H7 (cell line): Measurements from ENCODE around the gene PYGB. TPM values are rescaled to one million over a fixed set of nuclear protein-coding genes. Genes with fewer than 3 reads are reported as not detected.
A peak's percentile ranks its signal among the peaks of the same experiment; 100 is the strongest.
"Not testable (repeated sequence)": the region's sequence is repeated elsewhere in the genome, so short reads cannot be mapped to it uniquely, and the experiment has no call there.

ENCODE experiments used
- DNase-seq: peaks from one replicate; pipeline ENCODE4 v3.0.0; 2012
- H3K27me3 ChIP-seq: 2 replicates; pipeline ENCODE4 v1.6.0; 2011; ENCODE audit warnings: mild to moderate bottlenecking, low read length; ENCODE audit not compliant: control insufficient read depth, insufficient read depth
- H3K36me3 ChIP-seq: replicated peaks from 2 replicates; pipeline ENCODE4 v1.5.1; 2011; ENCODE audit warnings: low read length; ENCODE audit not compliant: control insufficient read depth, insufficient read depth
- H3K4me3 ChIP-seq: 2 replicates; pipeline ENCODE4 v1.5.1; 2011; ENCODE audit warnings: low read depth, mild to moderate bottlenecking, control low read depth, low read length, moderate library complexity; ENCODE audit not compliant: insufficient read depth
- total RNA-seq: library from RNA; depleted of rRNA; stranded (reverse); fragments of >200 nt; shearing (Covaris generic); gene quantifications from 2 replicates; pipeline ENCODE4 v1.2.3, GENCODE V29; 2014

PYGB gene
- total RNA-seq, 1 experiment from 2014 or later = 57.1 TPM

DNA sequence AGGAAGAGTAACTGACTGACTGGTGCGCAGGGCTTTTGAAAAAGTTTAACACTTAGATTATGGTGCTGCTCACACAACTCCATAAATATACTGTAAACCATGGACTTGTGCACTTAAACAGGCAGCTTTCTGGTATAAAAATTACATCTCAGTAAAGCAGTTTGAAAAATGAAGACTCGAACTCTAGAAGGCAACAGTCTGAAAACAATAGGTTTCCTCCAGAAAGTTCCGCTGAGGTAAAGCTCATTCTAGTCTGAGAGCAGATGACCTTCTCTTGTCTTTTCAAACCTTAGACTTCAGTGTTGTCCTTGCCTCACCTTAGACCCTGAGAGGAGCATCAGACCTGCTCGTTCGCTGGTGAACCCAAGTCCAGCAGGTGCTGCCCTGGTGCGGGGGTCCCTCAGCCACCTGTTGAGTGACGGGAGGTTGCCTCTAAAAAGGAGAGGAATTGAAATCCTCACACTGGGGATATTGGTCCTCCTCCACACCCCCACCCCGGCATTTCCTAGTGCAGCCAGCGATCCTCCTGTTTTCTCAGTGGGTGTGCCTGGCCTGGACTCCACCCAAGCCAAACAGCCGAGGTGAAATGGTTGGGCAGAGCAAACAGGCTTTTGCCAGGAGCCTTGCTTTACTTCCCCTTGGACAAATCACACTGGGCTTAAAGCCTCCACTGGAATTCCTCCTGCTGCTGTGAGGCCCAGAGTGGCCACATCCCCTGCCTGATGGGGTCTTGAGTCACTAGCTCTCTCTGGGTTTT lies 14.7 kb upstream of the PYGB start:
- Histone ChIP-seq H3K4me3 (no peak overlapping the region), H3K36me3 (no peaks in the 10 kb centered on the region), H3K27me3 (no peaks in the 10 kb centered on the region)
- DNase-seq = no peak

GRCh38 chr20:25234009-25234849 lies 13.7 kb upstream of the PYGB start:
- not testable (repeated sequence) for H3K27me3 ChIP-seq, H3K4me3 ChIP-seq, DNase-seq, H3K36me3 ChIP-seq

DNA sequence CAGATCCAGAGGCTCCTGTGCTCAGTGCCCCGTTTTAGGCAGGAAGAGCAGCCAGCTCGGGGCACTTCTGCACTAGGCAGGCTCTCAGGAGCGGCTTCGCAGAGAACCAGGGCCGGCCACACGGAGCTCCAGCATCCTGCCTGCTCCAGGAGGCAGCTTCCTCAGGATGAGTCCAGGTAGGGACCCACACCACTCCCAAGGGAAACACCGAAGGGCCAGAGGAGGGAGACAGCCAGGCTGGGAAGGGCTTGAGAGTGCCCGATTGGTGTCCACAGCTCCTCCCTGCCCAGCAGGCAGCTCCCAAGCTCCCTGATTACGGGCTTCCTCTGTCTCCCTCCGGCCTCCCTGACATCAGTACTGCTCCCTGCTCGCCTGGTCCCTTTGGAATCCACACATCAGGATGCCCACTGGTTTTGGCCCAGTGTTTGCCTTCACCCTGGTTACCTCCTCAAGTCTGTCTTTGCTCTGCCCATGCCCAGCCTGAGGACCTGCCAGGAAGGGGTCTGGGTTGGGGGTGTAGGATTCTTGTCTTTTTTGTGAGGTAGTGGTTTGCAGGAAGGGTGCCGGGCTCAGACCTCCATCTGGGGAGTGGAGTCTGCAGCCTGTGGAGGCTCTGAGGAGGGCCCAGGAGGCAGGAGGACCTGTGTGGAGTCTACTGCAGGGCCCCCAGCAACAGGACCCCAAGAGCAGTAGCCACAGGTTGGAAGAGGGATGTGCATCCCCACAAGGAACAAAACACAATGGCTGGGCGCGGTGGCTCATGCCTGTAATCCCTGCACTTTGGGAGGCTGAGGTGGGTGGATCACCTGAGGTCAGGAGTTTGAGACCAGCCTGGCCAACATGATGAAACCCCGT lies 11.2 kb upstream of the PYGB start:
- H3K36me3 ChIP-seq = no peaks in the 10 kb centered on the region
- peak; percentile 54 for DNase-seq

DNA sequence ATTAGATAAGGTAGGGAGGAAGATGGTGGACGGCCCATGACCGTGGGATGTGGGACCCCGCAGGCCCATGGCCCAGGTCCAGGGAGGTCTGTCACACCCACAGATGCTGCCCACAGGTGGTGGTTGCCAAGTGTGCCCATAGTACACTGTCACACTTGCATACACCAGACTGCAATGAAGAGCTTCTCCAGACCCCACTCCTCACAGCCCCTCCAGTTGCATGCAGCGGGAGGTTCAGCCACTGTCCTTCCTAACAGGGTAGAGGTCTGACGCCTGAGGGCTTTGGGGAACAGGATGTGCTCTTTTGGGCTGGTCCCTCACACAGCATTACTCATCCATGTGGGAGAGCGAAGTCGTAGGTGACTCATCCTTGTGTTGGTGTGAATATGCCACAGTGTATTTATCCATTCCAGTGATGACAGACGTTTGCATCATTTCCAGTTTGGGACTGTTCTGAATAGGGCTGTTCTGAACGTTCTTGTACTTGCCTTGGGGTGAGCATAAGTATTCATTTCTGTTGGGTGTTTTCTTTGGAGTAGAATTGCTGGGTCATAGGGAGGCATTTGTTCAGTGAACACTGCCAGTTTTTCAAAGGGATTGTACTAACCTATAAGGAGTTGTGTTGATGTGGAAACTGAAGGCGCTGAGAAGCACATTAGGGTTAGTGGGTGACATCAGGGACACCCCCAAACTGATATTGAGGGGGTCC lies 10.1 kb upstream of the PYGB start:
- DNase-seq = no peak
- no peaks in the 10 kb centered on the region for H3K36me3 ChIP-seq
- no peak overlapping the region for H3K4me3 ChIP-seq
- no peaks in the 10 kb centered on the region for H3K27me3 ChIP-seq

More for the DNA sequence above, 11.2 kb upstream of the PYGB start:
- Histone ChIP-seq H3K27me3 (no peaks in the 10 kb centered on the region), H3K4me3 (no peak overlapping the region)

- DNase-seq = no peak
- Histone ChIP-seq H3K27me3 (no peaks in the 10 kb centered on the region), H3K4me3 (no peak overlapping the region), H3K36me3 (no peaks in the 10 kb centered on the region)
Measured at GRCh38 chr20:25238319-25239037, 9.4 kb upstream of the PYGB start.

DNA sequence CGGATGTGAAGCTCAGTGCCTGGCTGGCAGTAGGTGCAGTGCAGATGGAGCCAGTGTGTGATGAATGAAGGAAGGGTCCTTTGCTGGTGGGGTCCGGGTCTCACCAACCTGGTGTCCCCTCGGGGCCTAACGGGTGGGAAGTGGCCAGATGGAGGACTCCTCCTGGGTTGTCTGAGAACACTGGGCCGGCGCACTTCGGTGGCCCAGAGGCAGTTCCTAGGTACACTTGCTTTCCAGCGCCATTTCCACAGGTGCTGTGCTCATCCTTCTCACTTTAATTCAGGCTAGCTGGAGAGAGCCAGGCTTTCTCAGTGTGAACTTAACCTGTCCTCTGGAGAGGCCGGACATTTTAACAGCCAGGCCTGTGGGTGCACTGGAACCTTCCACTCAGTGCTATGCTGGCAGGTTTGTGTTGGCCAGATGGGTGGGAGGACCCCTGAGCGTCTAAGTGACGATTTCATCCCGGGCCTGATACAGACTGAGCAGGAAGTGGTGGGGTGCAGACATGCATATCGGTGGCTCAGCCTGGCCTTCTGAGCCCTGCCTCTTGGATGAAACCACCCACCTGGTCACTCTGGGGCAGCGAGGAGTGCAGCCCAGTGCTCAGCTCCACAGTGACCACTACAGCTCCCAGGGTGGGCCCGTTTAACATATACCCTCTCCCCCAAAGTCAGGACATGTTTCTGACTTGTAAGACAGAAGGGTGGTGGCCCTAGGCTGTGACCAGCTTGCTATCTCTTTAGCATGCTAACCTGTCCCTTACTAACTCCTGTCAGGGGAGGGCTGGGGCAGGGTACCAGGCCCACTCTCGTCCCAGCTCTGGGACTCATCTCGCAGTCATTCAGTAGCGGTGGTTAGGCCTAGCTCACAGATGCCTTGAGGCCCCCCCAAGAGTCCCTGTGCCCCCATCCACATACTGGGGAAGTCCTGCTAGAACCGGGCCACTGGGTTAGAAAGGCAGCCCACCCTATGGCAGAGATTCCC lies 8.2 kb upstream of the PYGB start:
- H3K36me3 ChIP-seq = no peaks in the 10 kb centered on the region
- H3K4me3 ChIP-seq = no peak overlapping the region
- no peaks in the 10 kb centered on the region for H3K27me3 ChIP-seq
- DNase-seq = no peak

DNA sequence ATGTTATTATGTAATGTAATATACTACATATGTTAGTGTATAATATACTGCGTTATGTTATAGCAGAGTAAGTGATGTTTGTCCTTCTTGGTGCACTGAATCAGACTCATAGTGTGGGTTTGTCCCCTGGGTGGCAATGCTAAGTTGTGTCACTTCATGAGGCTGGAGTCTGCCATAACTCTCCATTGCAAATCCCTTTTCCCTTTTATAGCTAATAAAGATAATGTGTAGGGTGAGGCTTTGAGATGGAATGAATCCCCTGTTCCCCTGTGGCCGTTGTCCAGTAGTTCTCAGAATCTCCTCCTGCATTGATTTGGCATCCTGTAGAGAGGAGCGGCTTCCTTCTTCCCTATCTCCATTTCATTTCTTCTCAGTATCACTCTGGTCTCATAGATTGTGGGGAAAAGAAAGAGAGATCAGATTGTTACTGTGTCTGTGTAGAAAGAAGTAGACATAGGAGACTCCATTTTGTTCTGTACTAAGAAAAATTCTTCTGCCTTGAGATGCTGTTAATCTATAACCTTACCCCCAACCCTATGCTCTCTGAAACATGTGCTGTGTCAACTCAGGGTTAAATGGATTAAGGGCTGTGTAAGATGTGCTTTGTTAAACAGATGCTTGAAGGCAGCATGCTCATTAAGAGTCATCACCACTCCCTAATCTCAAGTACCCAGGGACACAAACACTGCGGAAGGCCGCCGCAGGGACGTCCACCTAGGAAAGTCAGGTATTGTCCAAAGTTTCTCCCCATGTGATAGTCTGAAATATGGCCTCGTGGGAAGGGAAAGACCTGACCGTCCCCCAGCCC lies 6.8 kb upstream of the PYGB start:
- H3K36me3 ChIP-seq, H3K27me3 ChIP-seq, H3K4me3 ChIP-seq, DNase-seq: not testable (repeated sequence)

GRCh38 chr20:25241659-25241955 lies 6.3 kb upstream of the PYGB start:
- not testable (repeated sequence) for H3K36me3 ChIP-seq, H3K27me3 ChIP-seq, H3K4me3 ChIP-seq, DNase-seq

DNA sequence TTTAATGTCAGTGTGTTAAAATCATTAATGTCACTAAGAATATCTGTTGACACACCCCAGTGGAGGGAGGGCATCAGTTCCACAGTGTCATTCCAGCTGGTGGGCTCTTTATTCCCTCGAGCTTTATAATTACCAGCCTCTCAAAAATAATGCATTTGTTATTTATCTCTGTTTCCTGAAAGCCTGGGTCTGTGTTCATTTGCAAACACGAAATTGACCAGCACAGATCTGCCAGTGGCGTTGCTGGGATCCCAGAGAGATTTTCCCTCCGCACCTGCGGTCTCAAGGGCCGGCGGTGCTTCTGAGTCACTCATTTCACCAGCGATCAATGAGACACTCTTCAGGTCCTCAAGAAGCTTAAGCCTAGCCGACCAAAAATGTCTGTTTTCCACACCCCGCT lies 5.7 kb upstream of the PYGB start:
- no peaks in the 10 kb centered on the region for H3K36me3 ChIP-seq
- peak; percentile 16 for DNase-seq
- H3K4me3 ChIP-seq = no peak overlapping the region
- H3K27me3 ChIP-seq = peaks cover 5% of the 10 kb centered on the region

DNA sequence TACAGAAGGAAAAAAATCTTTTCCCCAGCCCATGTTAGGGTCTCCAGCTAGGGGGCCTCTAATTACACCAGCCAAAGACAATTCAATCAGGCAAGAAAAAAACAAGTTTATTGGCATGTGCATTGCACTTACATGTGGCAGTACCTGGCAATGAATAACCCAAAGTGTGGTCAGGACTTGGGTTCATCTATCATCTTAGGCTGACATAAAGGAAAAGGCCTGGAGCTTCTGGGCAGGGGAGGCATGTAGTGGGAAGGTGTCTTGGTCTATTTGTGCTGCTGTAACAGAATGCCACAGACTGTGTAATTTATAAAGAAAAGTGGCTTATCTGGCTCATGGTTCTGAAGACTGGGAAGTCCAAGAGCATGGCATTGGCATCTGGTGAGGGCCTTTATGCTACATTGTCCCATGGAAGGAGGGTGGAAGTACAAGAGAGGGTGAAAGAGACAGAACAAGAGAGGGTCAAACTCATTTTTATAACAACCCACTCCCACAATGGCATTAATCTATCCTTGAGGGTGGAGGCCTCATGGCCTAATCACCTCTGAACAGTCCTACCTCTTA lies 4.4 kb upstream of the PYGB start:
- H3K27me3 ChIP-seq = peaks cover 7% of the 10 kb centered on the region
- DNase-seq = no peak
- no peak overlapping the region for H3K4me3 ChIP-seq
- H3K36me3 ChIP-seq = no peaks in the 10 kb centered on the region

DNA sequence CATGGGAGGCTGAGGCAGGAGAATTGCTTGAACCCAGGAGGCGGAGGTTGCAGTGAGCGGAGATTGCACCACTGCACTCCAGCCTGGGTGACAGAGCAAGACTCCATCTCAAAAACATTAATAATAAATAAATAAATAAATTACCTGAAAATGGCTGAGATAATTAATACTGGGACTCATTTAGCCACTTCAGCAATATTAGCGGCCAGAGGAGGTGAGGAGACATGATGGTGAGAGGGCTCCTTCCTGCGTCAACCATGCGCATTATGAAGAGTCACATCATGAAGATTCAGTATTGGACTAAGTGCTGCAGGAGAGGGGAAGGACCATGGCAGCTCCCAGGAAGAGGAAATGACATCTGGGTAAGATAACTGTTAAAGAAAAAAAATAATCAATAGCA lies 2.9 kb upstream of the PYGB start:
- Histone ChIP-seq H3K4me3 (no peak overlapping the region), H3K36me3 (no peaks in the 10 kb centered on the region), H3K27me3 (peaks cover 7% of the 10 kb centered on the region)
- no peak for DNase-seq

GRCh38 chr20:25245461-25245860 lies 2.4 kb upstream of the PYGB start:
- DNase-seq = no peak
- Histone ChIP-seq H3K36me3 (no peaks in the 10 kb centered on the region), H3K4me3 (no peak overlapping the region), H3K27me3 (peaks cover 7% of the 10 kb centered on the region)
